ENCODE results near the gene NIPBL.

- TF ChIP-seq GATA2 (IDR thresholded peaks at IDR 0.05; ENCODE audit: low read depth, low read length) (no peak), GATA3 (IDR thresholded peaks at IDR 0.05; ENCODE audit: low read depth, low read length) (no peak)
Observed at GRCh38 chr5:37045703-37046102, 169.1 kb downstream of the NIPBL start.

Measured in SH-SY5Y (cell line).